H1 (cell line): ENCODE data around the gene ZSWIM4. TPM values are rescaled to one million over a fixed set of nuclear protein-coding genes. Genes with fewer than 3 reads are reported as not detected.

ENCODE experiments used
- CTCF ChIA-PET: fragments of 300-600 bp; sonication (Branson Sonifier 250); formaldehyde crosslinking; loops from one replicate; lab custom pipeline; 2021; ENCODE audit not compliant: partially characterized antibody; lab: Charles Lee
- POLR2A ChIA-PET: fragments of 300-600 bp; sonication (Branson Sonifier 250); formaldehyde crosslinking; loops from one replicate; lab custom pipeline; 2021; ENCODE audit warnings: inconsistent platforms; ENCODE audit not compliant: partially characterized antibody; lab: Charles Lee
- DNase-seq, 2 experiments: peaks; one replicate each; pipeline versions ENCODE4 v3.0.0 to v3.0.0-alpha.2; 2010 to 2022; ENCODE audit warnings: low spot score in 2 of 2, low read depth in 1 of 2, mixed read lengths in 1 of 2
- FAIRE-seq: peaks from 2 replicates; lab custom pipeline; 2011; peaks lifted over from hg19 to GRCh38; lab: Jason Lieb, UNC
- H2AFZ ChIP-seq: 2 replicates; pipeline ENCODE4 v1.8.1; 2012; ENCODE audit warnings: low read length, inconsistent platforms
- H2AK5ac ChIP-seq: 2 replicates; pipeline ENCODE4 v1.6.1; 2013; ENCODE audit warnings: low read depth, low read length
- H2BK120ac ChIP-seq: replicated peaks from 2 replicates; pipeline ENCODE3; 2013; ENCODE audit warnings: low read depth, low read length, inconsistent platforms
- H2BK12ac ChIP-seq: 2 replicates; pipeline ENCODE4 v1.6.1; 2013; ENCODE audit warnings: low read depth, low read length
- H2BK15ac ChIP-seq: 2 replicates; pipeline ENCODE4 v1.6.1; 2013; ENCODE audit warnings: low read length
- H2BK20ac ChIP-seq: 2 replicates; pipeline ENCODE4 v1.6.1; 2013; ENCODE audit warnings: low read length
- H2BK5ac ChIP-seq: 2 replicates; pipeline ENCODE4 v1.6.1; 2013; ENCODE audit warnings: low read depth, low read length
- H3K14ac ChIP-seq: 2 replicates; pipeline ENCODE4 v1.6.1; 2013; ENCODE audit warnings: inconsistent platforms; ENCODE audit not compliant: insufficient read length
- H3K18ac ChIP-seq: 2 replicates; pipeline ENCODE4 v1.6.1; 2013; ENCODE audit warnings: low read length; ENCODE audit errors: extremely low read depth
- H3K23ac ChIP-seq: 2 replicates; pipeline ENCODE4 v1.6.1; 2013; ENCODE audit warnings: inconsistent platforms; ENCODE audit not compliant: insufficient read length
- H3K23me2 ChIP-seq: 2 replicates; pipeline ENCODE4 v1.6.1; 2013; ENCODE audit warnings: low read depth, low read length
- H3K27ac ChIP-seq: 2 replicates; pipeline ENCODE4 v1.6.1; 2011; ENCODE audit warnings: low read depth, low read length, inconsistent platforms
- H3K27me3 ChIP-seq, 4 experiments: replicated peaks in 1 of 4; 1 replicate in 1 of 4; 2 replicates in 3 of 4; pipeline versions ENCODE4 v1.6.1 to v1.8.1; 2011 to 2013; ENCODE audit warnings: low read length in 3 of 4, mild to moderate bottlenecking in 3 of 4, inconsistent platforms in 2 of 4, mixed read lengths in 2 of 4, moderate library complexity in 1 of 4; ENCODE audit not compliant: control insufficient read depth in 3 of 4, insufficient read depth in 3 of 4; ENCODE audit errors: extremely low read depth in 1 of 4
- H3K36me3 ChIP-seq, 4 experiments: 2 replicates each; pipeline versions ENCODE4 v1.6.1 to v1.8.1; 2011 to 2013; ENCODE audit warnings: mild to moderate bottlenecking in 4 of 4, low read length in 3 of 4, moderate library complexity in 2 of 4, control low read depth in 1 of 4, inconsistent platforms in 1 of 4; ENCODE audit not compliant: insufficient read depth in 4 of 4, control insufficient read depth in 2 of 4
- H3K4ac ChIP-seq: replicated peaks from 2 replicates; pipeline ENCODE3; 2013; ENCODE audit warnings: low read length, low read depth, mixed read lengths, inconsistent platforms; ENCODE audit not compliant: insufficient read length
- H3K4me1 ChIP-seq, 4 experiments: replicated peaks in 1 of 4; 1 replicate in 1 of 4; 2 replicates in 3 of 4; pipeline versions ENCODE4 v1.6.1 to v1.8.1; 2011 to 2013; ENCODE audit warnings: low read length in 3 of 4, inconsistent platforms in 2 of 4, mixed read lengths in 1 of 4; ENCODE audit not compliant: insufficient read depth in 4 of 4, control insufficient read depth in 3 of 4
- H3K4me2 ChIP-seq, 2 experiments: 2 replicates each; pipeline versions ENCODE4 v1.6.1 to v1.8.1; 2011 to 2013; ENCODE audit warnings: low read depth in 2 of 2, low read length in 2 of 2, control low read depth in 1 of 2, inconsistent platforms in 1 of 2, mild to moderate bottlenecking in 1 of 2; ENCODE audit not compliant: insufficient read depth in 1 of 2
- H3K4me3 ChIP-seq, 4 experiments: fragments of 200-600, 300-600 bp in 1 of 4; sonication (generic), shearing (Covaris generic), sonication (Bioruptor Twin) in 1 of 4; 2 replicates each; pipeline versions ENCODE4 v1.5.1 to v1.8.1; 2011 to 2016; ENCODE audit warnings: low read length in 4 of 4, low read depth in 3 of 4, control low read depth in 2 of 4, inconsistent platforms in 2 of 4, mild to moderate bottlenecking in 2 of 4, mixed read lengths in 1 of 4, moderate library complexity in 1 of 4; ENCODE audit not compliant: insufficient read depth in 2 of 4; ENCODE audit errors: extremely low read depth in 1 of 4
- H3K56ac ChIP-seq: replicated peaks from 2 replicates; pipeline ENCODE3; 2013; ENCODE audit warnings: low read depth, mild to moderate bottlenecking, mixed read lengths, low read length, inconsistent platforms; ENCODE audit not compliant: insufficient read length
- H3K79me1 ChIP-seq: 2 replicates; pipeline ENCODE4 v1.6.1; 2013; ENCODE audit warnings: low read depth, low read length, control low read depth
- H3K79me2 ChIP-seq, 2 experiments: 2 replicates each; pipeline versions ENCODE4 v1.6.1 to v1.8.1; 2012 to 2013; ENCODE audit warnings: low read length in 2 of 2, mild to moderate bottlenecking in 2 of 2, inconsistent platforms in 1 of 2; ENCODE audit not compliant: insufficient read depth in 2 of 2, control insufficient read depth in 1 of 2
- H3K9ac ChIP-seq, 4 experiments: replicated peaks in 1 of 4; 1 replicate in 1 of 4; 2 replicates in 3 of 4; pipeline versions ENCODE4 v1.6.1 to v1.8.1; 2011 to 2013; ENCODE audit warnings: low read depth in 3 of 4, low read length in 3 of 4, control low read depth in 2 of 4, mild to moderate bottlenecking in 2 of 4, moderate library complexity in 2 of 4, inconsistent platforms in 1 of 4; ENCODE audit errors: extremely low read depth in 1 of 4
- H3K9me3 ChIP-seq, 2 experiments: 2 replicates each; pipeline versions ENCODE4 v1.6.1 to v1.8.1; 2012 to 2013; ENCODE audit warnings: mild to moderate bottlenecking in 2 of 2, moderate library complexity in 2 of 2, control low read depth in 1 of 2, inconsistent platforms in 1 of 2, low read depth in 1 of 2, low read length in 1 of 2, mixed read lengths in 1 of 2; ENCODE audit not compliant: insufficient read depth in 2 of 2
- H4K20me1 ChIP-seq, 2 experiments: replicated peaks in 1 of 2; 2 replicates each; pipeline versions ENCODE3 to v1.8.1; 2011 to 2013; ENCODE audit warnings: inconsistent platforms in 2 of 2, low read length in 2 of 2, mild to moderate bottlenecking in 1 of 2; ENCODE audit not compliant: insufficient read depth in 2 of 2, control insufficient read depth in 1 of 2
- H4K5ac ChIP-seq: 2 replicates; pipeline ENCODE4 v1.6.1; 2013; ENCODE audit warnings: low read length, low read depth, mixed read lengths, inconsistent platforms; ENCODE audit not compliant: insufficient read length
- H4K8ac ChIP-seq: 2 replicates; pipeline ENCODE4 v1.8.0; 2013; ENCODE audit warnings: mild to moderate bottlenecking, moderate library complexity, low read length, inconsistent platforms; ENCODE audit not compliant: insufficient read depth; ENCODE audit errors: extremely low read depth
- H4K91ac ChIP-seq: replicated peaks from 2 replicates; pipeline ENCODE3; 2013; ENCODE audit warnings: low read length, mixed read lengths, inconsistent platforms; ENCODE audit not compliant: insufficient read length
- RFX5 ChIP-seq: IDR thresholded peaks from 2 replicates; pipeline ENCODE4 v1.6.1; 2011; ENCODE audit warnings: low read depth, low read length, improper control_type of control experiment, borderline replicate concordance
- WGBS, 2 experiments: shearing (Covaris generic) in 1 of 2; methylation state at CpG; one replicate each; pipeline versions ENCODE4 v1.1.6 to v1.1.7; 2013 to 2015; ENCODE audit warnings: low lambda C conversion rate in 2 of 2, mixed read lengths in 2 of 2, inconsistent platforms in 1 of 2, low coverage in 1 of 2, missing lambda C conversion rate in 1 of 2; ENCODE audit not compliant: insufficient replicate concordance in 2 of 2, insufficient coverage in 1 of 2, insufficient read length in 1 of 2; ENCODE audit errors: extremely low coverage in 1 of 2, missing lambda C conversion rate in 1 of 2; 5-methylcytosine and 5-hydroxymethylcytosine counted together
- polyA plus RNA-seq, 7 experiments: library from polyadenylated mRNA; depleted of rRNA in 3 of 7; stranded (reverse) in 5 of 7; unstranded in 2 of 7; fragments of >200 nt in 5 of 7; fragments of 200-250 nt in 2 of 7; gene quantifications; 1 replicate in 5 of 7; 2 replicates in 1 of 7; 4 replicates in 1 of 7; pipeline versions ENCODE4 v1.2.1 to v1.2.3, GENCODE V29; 2011 to 2013; ENCODE audit warnings: missing spikeins in 2 of 7, mixed read lengths in 2 of 7
- total RNA-seq: library from RNA; stranded (reverse); fragmentation: NEBNext Ultra II Directional; extraction: Animal tissue kit (Norgen Biotek cat#: 25700); gene quantifications from 2 replicates; pipeline ENCODE4 v1.2.1, GENCODE V29; 2021

ZSWIM4 gene
- total and polyA plus RNA-seq, 2 of the 8 experiments (the other 6 are each of a cell fraction or from before 2014, with no cell fraction given): 12.2 to 31.1 TPM

GRCh38 chr19:13757805-13758772 lies 37.2 kb upstream of the ZSWIM4 start:
- no peak overlapping the region for H3K56ac ChIP-seq
- H3K27ac ChIP-seq: no peak overlapping the region
- H3K79me1 ChIP-seq: no peaks in the 10 kb centered on the region
- no peaks in the 10 kb centered on the region for H3K9me3 ChIP-seq
- no peak overlapping the region for H3K14ac ChIP-seq
- H3K23me2 ChIP-seq: no peaks in the 10 kb centered on the region
- no peaks in the 10 kb centered on the region for H3K27me3 ChIP-seq
- DNase-seq: no peak
- WGBS, 2 experiments: 88% methylated on average over 15 of the region's 15 CpGs; no CpG with 5 or more reads in 1 of the 2 experiments
- no peak overlapping the region for H3K4me2 ChIP-seq
- H3K23ac ChIP-seq: no peak overlapping the region
- H3K79me2 ChIP-seq: no peaks in the 10 kb centered on the region
- POLR2A ChIA-PET: no interaction called here
- H2BK5ac ChIP-seq: no peak overlapping the region
- H2BK12ac ChIP-seq: no peak overlapping the region
- no peak overlapping the region for H2BK120ac ChIP-seq
- H4K91ac ChIP-seq: no peak overlapping the region
- no peak overlapping the region for H2BK20ac ChIP-seq
- H3K18ac ChIP-seq: no peak overlapping the region
- CTCF ChIA-PET: interaction anchor here (1.3 kb wide), 1 partner anchor 8 kb away, joined by 3 read pairs; no protein-coding TSS in a partner anchor
- H4K8ac ChIP-seq: peak overlapping the region; percentile 31; the same call in 1 of the 2 replicates
- H3K4ac ChIP-seq: no peak overlapping the region
- no peak overlapping the region for H2AFZ ChIP-seq
- H2BK15ac ChIP-seq: no peak overlapping the region
- no peak overlapping the region for H3K4me3 ChIP-seq
- no peak overlapping the region for H4K5ac ChIP-seq
- no peak overlapping the region for H2AK5ac ChIP-seq
- H4K20me1 ChIP-seq: peaks cover 0 to 6% of the 10 kb centered on the region in 2 experiments
- no peaks in the 10 kb centered on the region for H3K4me1 ChIP-seq
- H3K9ac ChIP-seq: no peak overlapping the region
- FAIRE-seq: no peak
- H3K36me3 ChIP-seq: peaks cover 4 to 62% (median 19%) of the 10 kb centered on the region in 4 experiments; a peak in 6 of 8 replicates
- TF ChIP-seq RFX5: no peak
